HEK293T (cell line): ENCODE measurements around the gene SYNGR1.

ENCODE experiments used
- ARNT ChIP-seq: fragments of 450-650 bp; IDR thresholded peaks from 2 replicates; pipeline ENCODE4 v1.6.1; 2017; ENCODE audit warnings: mild to moderate bottlenecking
- BHLHE40 ChIP-seq: fragments of 450-650 bp; IDR thresholded peaks from 2 replicates; pipeline ENCODE4 v1.6.1; 2016; ENCODE audit warnings: mild to moderate bottlenecking, moderate library complexity, borderline replicate concordance
- CTBP1 ChIP-seq: fragments of 450-650 bp; IDR thresholded peaks from 2 replicates; pipeline ENCODE4 v1.6.1; 2016; ENCODE audit warnings: borderline replicate concordance
- ELF4 ChIP-seq: fragments of 450-650 bp; IDR thresholded peaks from 2 replicates; pipeline ENCODE4 v1.6.1; 2017; ENCODE audit warnings: antibody characterized with exemption
- FOXA1 ChIP-seq: fragments of 450-650 bp; IDR thresholded peaks from 2 replicates; pipeline ENCODE4 v1.6.1; 2016; ENCODE audit warnings: mild to moderate bottlenecking
- FOXK2 ChIP-seq: fragments of 450-650 bp; IDR thresholded peaks from 2 replicates; pipeline ENCODE4 v1.6.1; 2016; ENCODE audit warnings: mild to moderate bottlenecking
- FOXM1 ChIP-seq: fragments of 450-650 bp; IDR thresholded peaks from 2 replicates; pipeline ENCODE4 v1.6.1; 2017; ENCODE audit warnings: mild to moderate bottlenecking, borderline replicate concordance
- HDGF ChIP-seq: fragments of 450-650 bp; IDR thresholded peaks from 2 replicates; pipeline ENCODE4 v1.6.1; 2017; ENCODE audit warnings: antibody characterized with exemption, borderline replicate concordance
- LEF1 ChIP-seq: fragments of 450-650 bp; IDR thresholded peaks from 2 replicates; pipeline ENCODE4 v1.6.1; 2017; ENCODE audit warnings: mild to moderate bottlenecking, borderline replicate concordance
- PKNOX1 ChIP-seq: fragments of 450-650 bp; IDR thresholded peaks from 2 replicates; pipeline ENCODE4 v1.6.1; 2016
- SP1 ChIP-seq: fragments of 450-650 bp; IDR thresholded peaks from 2 replicates; pipeline ENCODE4 v1.6.1; 2017
- SUZ12 ChIP-seq: fragments of 450-650 bp; IDR thresholded peaks from 2 replicates; pipeline ENCODE4 v1.6.1; 2016; ENCODE audit warnings: mild to moderate bottlenecking
- TARDBP ChIP-seq: fragments of 450-650 bp; IDR thresholded peaks from 2 replicates; pipeline ENCODE4 v1.6.1; 2016
- ZNF384 ChIP-seq: fragments of 450-650 bp; IDR thresholded peaks from 2 replicates; pipeline ENCODE4 v1.6.1; 2016

- TF ChIP-seq ELF4 (no peak), SP1 (no peak), FOXM1 (no peak), ARNT (no peak), SUZ12 (no peak), FOXA1 (no peak), HDGF (no peak), LEF1 (no peak), FOXK2 (no peak), TARDBP (no peak), PKNOX1 (no peak), CTBP1 (no peak), BHLHE40 (no peak), ZNF384 (no peak)
Measured at GRCh38 chr22:39309364-39309861, 40.4 kb upstream of the SYNGR1 start.
